HepG2 (cell line): ENCODE measurements around the gene PLEKHA6.

Source experiments
- CREM ChIP-seq, 2 experiments: sonication (generic) in 1 of 2; formaldehyde crosslinking in 1 of 2; IDR thresholded peaks; 2 replicates each; pipeline versions ENCODE4 v1.4.0 to v1.6.1; 2016 to 2020; ENCODE audit warnings: antibody characterized with exemption in 1 of 2, mild to moderate bottlenecking in 1 of 2, missing genetic modification reagents in 1 of 2
- CTCF ChIP-seq: sonication (generic); formaldehyde crosslinking; IDR thresholded peaks from 2 replicates; pipeline ENCODE4 v1.5.0; 2020; ENCODE audit warnings: mild to moderate bottlenecking, missing genetic modification reagents, moderate library complexity
- EP300 ChIP-seq, 3 experiments: sonication (generic) in 1 of 3; formaldehyde crosslinking in 1 of 3; IDR thresholded peaks; 2 replicates each; pipeline versions ENCODE4 v1.5.1 to v1.6.1; 2011 to 2020; ENCODE audit warnings: low read depth in 2 of 3, low read length in 2 of 3, borderline replicate concordance in 1 of 3, improper control_type of control experiment in 1 of 3, mild to moderate bottlenecking in 1 of 3, missing genetic modification reagents in 1 of 3, moderate library complexity in 1 of 3
- MYNN ChIP-seq: sonication (generic); formaldehyde crosslinking; IDR thresholded peaks from 2 replicates; pipeline ENCODE4 v1.4.0; 2020; ENCODE audit warnings: mild to moderate bottlenecking, low read depth, missing genetic modification reagents
- POLR2A ChIP-seq, 2 experiments: IDR thresholded peaks; 2 replicates each; pipeline ENCODE4 v1.6.1; 2011; ENCODE audit warnings: low read depth in 2 of 2, low read length in 2 of 2, mild to moderate bottlenecking in 1 of 2, moderate library complexity in 1 of 2; ENCODE audit not compliant: insufficient read depth in 1 of 2
- POLR2AphosphoS5 ChIP-seq: IDR thresholded peaks from 2 replicates; pipeline ENCODE4 v1.6.1; 2012; ENCODE audit warnings: low read depth, low read length
- STAT5B ChIP-seq: sonication (generic); formaldehyde crosslinking; IDR thresholded peaks from 2 replicates; pipeline ENCODE4 v1.4.0; 2020; ENCODE audit warnings: missing genetic modification reagents
- ZBTB8A ChIP-seq: sonication (generic); formaldehyde crosslinking; IDR thresholded peaks from 2 replicates; pipeline ENCODE4 v1.4.0; 2020; ENCODE audit warnings: mild to moderate bottlenecking, low read depth, missing genetic modification reagents, borderline replicate concordance
- ZFP36L2 ChIP-seq: sonication (generic); formaldehyde crosslinking; IDR thresholded peaks from 2 replicates; pipeline ENCODE4 v1.4.0; 2020; ENCODE audit warnings: missing genetic modification reagents

GRCh38 chr1:204341380-204341779 lies 18.3 kb downstream of the PLEKHA6 start:
- TF ChIP-seq CTCF = no peak
- no peak for TF ChIP-seq ZFP36L2 (CRISPR knock-in tag)
- no peak for TF ChIP-seq MYNN (CRISPR knock-in tag)
- TF ChIP-seq STAT5B (CRISPR knock-in tag) = no peak
- no peak for TF ChIP-seq EP300 (IDR thresholded peaks at IDR 0.05; ENCODE audit: low read depth in 2 of 2, low read length in 2 of 2)
- no peak for TF ChIP-seq EP300 (CRISPR knock-in tag; IDR thresholded peaks at IDR 0.05; ENCODE audit: borderline replicate concordance)
- TF ChIP-seq POLR2AphosphoS5 = no peak
- TF ChIP-seq ZBTB8A = no peak
- no peak for TF ChIP-seq CREM (IDR thresholded peaks at IDR 0.05)
- TF ChIP-seq CREM (CRISPR knock-in tag; IDR thresholded peaks at IDR 0.05) = no peak
- no peak for TF ChIP-seq POLR2A (IDR thresholded peaks at IDR 0.05; ENCODE audit: insufficient read depth in 1 of 2, low read depth in 2 of 2, low read length in 2 of 2)
